Measurements from ENCODE around the gene NAMPT.
"Not testable (repeated sequence)": the region's sequence is repeated elsewhere in the genome, so short reads cannot be mapped to it uniquely, and the experiment has no call there.

The NAMPT gene

DNA sequence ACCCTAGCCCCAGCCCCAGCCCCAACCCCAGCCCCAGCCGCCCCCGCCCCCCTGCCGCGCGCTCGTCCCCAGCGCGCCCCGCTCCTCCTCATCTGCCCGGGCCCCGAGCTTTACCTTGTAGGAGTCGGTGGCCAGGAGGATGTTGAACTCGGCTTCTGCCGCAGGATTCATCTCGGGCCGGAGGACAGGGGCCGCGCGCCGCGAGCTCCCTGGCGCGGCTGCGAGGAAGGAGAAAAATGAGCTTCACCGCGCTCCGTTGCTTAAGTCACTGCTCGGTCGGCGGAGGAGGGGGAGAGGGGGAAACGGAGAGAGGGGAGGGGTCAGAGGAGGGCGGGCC, at the start of gene NAMPT:
Gene NAMPT, minus strand, starts transcription at position 270 of the 337 bp plus-strand sequence. Its CDS starts 99 bp downstream, at position 171.
- no peak for DNase-seq

DNA sequence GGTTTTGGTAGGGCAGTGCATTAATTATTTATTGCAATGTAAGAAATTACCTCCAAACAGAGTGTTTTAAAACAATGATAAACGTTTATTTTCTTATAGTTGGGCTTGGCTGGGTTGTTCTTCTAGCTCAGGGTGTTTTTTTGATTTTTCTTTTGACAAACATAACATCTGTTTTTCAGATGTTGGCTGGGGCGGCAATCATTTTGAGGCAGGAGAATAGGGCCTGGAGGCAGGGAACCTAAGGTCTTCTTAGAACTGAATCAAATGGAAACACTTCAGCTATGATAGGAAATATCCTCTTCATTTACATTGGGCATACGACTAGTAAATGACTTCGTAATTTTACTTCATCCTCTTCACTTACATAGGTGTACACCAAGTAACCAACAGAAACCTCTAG, 47.4 kb upstream of the NAMPT start:
- DNase-seq: no peak

DNA sequence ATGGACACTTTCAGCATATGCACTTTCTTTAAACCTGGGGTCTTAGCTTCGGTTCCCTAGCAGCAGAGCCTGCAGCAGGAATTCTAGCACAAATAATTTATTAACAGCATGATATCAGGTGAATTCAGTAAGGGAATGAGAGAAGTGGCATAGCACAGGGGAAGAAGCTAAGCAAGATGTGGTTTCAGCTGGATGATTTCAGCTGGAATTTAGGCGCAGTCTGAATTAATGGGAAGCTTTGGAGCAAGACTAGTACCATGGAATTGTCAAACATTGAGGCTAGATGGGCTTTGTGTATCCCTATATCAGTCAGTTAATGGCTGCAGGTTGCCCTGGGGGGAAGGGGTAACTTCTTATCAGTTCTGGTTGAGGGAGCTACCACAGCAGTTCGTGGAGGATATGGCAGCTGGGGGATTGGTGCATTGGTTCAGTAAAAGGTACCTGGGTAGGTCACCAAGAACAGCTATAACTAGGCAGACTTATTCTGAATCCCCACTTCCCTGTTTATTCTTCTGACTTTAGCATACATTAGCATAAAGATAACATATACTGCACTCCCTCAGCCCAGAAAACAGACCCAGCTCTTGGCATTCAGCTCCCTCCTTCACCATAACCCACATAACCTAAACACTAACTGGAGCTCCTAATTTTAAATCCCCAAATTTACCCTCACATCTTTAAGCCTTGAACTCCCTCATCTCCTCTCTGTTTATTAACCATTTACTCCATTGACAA, 46.8 kb upstream of the NAMPT start:
- no peak for DNase-seq

DNA sequence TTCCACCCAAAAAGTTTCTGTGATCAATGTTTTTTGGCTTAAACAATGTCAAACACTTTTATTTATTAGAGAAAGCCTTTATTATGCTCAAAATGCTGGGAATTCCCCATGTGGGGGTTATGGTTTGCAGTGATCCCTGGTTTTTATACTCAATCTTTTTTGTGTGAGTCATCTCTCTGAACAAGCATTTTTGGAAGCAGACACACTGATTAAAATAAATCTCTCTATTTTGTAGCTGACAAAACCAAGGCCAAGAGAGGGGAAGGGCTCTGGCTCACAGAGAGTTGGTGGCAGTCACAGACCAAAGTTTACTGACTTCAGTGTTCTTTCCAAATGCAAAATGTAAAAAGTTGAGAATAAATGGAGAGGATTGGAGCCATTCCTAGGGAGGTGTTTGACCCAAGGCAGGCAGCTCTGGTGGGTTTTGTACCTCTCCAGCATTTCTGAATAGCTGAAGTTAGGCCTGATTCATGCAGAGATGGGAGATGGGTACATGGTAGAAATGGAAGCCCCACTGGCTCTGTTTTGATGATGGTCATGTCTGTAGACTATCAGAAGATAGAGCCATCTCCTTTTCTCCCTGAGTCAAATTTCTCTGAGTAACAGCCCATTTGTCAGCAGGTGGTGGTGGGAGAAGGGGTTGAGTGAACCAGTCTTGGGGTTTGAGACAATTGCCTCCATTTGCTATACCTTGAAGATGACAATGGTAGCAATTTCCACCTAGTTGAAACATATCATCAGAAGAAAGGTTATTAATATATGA, 45.4 kb upstream of the NAMPT start:
- DNase-seq: no peak

DNA sequence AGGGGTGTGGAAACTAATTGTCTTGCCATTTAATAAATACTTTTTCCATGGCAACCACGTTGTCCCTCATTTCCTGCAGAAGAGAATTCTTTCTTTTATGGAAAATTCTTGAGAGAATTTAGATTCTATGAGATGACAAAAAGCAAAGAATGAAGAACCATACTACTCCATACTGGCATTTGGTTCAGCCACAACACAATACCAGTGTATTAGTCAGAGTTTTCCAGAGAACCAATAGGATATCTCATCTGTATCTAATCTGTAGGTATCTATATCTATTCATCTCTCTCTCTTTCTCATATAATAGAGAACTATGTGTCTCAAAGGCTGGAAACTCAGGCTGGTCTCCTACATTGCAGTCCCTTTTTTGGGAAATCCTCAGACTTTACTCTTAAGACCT, 44.6 kb upstream of the NAMPT start:
- no peak for DNase-seq

DNA sequence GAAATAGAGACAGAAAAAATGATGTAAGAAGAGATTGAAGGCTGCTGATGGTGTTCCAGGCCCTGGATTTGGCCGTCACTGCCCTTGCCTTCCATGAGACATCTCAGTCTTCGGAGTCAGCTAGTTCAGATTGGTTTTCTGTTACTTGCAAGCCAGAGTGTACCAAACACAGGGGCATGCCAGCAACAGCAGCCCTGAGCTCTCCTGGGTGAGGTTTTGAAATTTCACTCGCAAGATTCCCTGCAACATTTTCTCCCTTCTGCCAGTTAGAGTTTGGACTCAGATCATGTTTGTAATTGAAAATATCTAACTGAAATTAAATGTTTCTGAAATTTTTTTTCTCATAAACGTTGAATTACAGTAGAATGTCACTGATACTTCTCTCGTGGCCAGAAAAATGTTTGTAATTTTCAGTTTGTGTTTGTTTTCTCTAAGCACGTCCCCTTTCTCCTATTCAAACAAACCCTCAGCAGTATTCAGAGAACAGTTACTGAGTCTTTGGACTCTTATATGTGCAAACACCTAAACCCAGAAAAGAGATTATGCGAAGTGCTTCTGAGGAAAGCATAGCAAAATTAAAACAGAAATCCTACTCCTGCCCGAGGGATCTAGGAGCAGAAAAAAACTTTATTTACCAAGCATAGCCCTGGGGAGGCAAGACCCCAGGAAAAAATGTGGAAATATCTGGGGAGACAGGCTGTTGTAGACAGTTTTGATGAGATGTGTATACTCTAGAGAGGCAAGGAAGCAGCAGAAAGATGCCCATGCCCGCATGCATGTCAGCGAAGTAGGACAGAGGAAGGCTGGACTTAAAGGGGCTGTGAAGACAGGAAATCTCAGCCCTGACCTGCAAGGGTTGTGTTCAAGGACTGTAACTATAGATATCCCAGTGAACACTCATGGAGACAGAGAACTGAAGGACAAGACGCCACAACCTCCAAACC, 43.0 kb upstream of the NAMPT start:
- no peak for DNase-seq

DNA sequence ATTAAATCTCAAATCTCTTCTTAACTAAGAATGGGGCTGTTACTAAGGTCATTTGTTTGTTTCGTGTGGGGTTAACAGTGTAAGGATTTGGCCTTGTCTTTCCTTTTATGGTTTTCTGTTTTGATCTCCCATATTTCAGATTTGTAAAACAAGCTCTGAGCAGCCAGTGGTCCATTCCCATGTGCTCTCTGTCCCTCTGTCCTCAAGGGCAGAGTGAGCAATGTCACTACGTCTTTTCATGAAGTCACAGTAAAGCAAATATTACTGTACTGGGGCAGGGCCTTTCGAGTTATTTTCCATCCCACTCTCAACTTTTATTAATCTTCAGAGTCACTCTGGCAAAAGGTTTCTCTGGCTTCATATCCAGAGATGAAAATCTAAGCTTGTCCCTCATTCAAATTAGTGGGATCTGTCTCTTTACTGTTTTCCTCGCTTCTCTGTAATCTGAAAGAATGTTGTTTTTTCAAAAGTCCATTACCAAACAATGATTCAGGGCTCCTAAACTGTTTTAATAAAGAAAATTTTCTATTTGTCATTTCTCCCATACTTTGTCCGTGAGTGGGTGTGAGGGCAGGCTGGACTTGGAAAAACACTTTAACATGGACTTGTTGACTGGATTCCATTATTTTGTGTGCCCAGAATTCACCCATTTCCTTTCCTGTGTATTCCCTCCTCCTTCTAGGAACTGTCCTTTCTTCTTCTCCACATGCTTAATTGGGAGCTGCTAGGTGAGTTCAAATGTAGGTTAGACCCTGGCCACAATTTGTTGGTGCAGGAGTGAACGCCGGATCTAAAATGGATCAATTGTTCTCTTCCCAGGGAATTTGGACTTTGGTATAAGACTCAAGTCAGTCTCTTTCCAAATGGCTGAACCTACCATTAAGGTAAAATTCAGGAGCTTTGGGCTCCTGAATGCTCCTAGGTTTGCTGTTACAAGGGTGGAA, 42.1 kb upstream of the NAMPT start:
- no peak for DNase-seq

DNA sequence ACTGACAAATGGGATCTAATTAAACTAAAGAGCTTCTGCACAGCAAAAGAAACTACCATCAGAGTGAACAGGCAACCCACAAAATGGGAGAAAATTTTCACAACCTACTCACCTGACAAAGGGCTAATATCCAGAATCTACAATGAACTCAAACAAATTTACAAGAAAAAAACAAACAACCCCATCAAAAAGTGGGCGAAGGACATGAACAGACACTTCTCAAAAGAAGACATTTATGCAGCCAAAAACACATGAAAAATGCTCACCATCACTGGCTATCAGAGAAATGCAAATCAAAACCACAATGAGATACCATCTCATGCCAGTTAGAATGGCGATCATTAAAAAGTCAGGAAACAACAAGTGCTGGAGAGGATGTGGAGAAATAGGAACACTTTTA, 39.7 kb upstream of the NAMPT start:
- DNase-seq: not testable (repeated sequence)

DNA sequence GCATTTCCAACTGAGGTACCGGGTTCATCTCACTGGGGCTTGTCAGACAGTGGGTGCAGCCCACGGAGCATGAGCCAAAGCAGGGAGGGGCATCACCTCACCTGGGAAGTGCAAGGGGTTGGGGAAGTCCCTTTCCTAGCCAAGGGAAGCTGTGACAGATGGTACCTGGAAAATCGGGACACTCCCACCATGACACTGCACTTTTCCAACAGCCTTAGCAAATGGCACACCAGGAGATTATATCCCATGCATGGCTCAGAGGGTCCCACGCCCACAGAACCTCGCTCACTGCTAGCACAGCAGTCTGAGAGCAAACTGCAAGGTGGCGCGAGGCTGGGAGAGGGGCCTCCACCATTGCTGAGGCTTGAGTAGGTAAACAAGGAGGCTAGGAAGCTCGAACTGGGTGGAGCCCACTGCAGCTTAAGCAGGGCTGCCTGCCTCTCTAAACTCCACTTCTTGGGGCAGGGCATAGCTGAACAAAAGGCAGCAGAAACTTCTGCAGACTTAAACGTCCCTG, 35.5 kb upstream of the NAMPT start:
- not testable (repeated sequence) for DNase-seq

DNA sequence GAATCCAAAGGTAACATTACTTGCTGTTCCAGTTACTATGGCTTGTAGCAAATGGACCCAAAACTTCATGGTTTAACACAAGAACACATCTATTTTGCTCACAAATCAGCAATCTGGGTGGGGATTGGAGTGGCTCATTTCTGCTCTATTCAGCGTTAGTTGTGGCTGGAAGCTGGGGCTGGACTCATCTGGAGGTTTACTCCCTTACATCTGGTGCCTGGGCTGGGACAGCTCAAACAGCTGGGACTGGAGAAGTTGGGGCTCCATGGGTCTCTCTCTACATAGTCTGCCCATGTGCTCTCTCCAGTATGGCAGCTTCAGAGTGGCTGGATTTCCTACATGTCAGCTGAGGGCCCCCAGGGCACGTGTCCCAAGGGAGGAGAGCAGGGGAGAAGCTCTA, 33.7 kb upstream of the NAMPT start:
- no peak for DNase-seq

DNA sequence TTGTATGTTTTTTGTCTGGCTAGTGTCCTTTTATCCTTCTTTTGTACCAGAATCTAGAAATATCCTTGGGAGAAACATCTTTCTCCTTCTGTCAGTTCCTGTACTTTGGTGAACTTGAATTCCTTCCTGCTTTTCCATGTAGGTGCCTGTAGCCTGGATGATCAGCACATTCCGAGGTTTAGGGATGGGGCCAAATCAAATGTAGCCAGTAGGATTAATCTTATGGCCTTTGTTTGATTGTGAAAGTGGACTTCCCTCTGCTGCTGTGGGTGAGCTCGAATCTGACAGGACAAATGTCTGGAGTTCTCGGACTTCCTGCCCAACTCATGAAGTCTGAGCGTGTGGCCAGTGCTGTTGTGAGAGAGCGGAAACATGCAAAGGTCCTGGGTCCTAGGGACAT, 33.2 kb upstream of the NAMPT start:
- no peak for DNase-seq

DNA sequence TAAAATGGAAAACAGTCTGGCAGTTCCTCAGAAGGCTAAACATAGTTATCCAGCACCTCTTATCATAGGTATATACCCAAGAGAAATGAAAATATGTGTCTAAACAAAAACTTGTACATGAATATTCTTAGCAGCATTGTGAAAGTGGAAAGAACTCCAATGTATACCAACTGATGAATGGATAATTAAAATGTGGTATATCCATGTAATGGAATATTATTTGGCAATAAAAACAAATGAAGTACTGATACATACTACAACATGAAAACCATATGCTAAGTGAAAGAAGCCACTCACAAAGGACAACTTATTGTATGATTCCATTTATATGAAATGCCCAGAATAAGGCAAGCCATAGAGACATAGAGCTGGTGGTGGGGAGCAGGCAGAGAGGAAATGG, 32.2 kb upstream of the NAMPT start:
- DNase-seq: no peak

DNA sequence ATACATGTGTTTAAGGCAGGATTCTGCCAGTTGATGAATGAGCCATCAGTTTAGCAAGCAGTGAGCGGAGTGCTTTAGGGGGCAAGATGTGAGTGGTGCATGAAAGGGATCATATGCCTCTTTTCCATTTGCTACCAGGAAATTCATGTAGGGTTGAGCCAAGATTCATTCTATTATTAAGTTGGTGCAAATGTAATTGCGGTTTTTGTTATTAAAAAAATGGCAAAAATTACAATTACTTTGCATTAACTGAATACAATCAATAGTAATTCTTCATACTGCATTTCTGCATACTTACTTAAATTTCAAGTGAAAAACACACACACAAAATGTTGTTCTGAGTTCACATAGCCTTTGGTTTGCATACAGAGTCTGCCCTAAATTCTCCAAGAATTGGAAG, 30.1 kb upstream of the NAMPT start:
- no peak for DNase-seq

DNA sequence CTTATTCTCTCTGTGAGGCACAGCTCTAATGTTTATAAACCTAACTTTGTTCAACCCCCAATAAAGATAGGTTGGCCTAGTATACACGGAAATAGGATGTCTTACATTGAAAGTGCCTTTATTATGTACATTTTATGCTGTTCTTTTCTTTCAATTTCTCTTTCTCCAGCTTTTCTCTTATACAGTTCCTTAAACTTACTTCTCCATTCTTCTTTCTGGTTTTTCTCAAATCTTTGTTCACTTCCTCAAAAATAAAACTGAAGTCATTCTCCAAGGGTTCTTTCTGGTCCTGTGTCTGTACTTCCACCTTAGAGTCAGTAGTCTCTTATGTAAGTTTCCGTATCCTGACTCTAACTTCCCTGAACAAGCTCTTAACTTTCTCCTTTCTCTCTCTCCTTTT, 29.2 kb upstream of the NAMPT start:
- peak; percentile 94 to 97 for DNase-seq

DNA sequence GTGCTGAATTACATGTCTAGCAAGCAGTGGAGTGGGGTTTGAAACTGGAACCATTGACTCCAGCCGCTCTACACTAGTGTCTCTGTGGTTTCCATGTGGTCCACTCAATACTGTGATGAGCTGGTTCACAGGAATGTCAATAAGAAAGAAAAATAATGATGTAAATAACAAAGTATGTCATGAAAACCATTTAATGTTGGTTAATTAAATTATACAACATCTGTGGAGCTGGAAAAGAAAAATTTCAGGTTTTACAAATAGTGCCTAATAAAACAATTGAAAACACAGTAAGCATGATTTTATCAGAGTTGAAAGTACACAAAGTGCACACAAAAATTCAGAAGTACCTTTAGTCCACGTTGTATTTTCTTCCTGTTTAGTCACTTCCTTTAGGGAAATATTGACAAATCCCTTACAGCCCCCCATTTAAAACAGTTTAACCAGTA, 28.7 kb upstream of the NAMPT start:
- DNase-seq: no peak

DNA sequence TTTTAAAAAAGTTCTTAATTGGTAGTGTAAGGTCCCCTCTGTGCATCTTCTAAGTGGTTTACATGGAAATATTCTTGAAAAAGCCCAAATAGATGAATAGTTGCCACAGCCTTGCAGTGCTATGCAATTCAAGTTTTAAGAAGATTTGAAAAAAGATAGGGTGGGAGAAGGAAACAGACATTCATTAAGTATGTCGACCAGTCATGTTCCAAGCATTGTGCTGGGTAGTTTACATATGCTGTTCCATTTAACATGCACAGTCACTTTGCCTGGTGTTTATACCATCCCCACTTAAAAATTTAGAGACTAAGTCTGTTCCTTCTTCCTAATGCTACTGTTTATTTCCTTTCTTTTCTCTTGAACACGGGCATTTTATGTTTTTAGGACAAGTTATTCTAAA, 28.1 kb upstream of the NAMPT start:
- DNase-seq: no peak

DNA sequence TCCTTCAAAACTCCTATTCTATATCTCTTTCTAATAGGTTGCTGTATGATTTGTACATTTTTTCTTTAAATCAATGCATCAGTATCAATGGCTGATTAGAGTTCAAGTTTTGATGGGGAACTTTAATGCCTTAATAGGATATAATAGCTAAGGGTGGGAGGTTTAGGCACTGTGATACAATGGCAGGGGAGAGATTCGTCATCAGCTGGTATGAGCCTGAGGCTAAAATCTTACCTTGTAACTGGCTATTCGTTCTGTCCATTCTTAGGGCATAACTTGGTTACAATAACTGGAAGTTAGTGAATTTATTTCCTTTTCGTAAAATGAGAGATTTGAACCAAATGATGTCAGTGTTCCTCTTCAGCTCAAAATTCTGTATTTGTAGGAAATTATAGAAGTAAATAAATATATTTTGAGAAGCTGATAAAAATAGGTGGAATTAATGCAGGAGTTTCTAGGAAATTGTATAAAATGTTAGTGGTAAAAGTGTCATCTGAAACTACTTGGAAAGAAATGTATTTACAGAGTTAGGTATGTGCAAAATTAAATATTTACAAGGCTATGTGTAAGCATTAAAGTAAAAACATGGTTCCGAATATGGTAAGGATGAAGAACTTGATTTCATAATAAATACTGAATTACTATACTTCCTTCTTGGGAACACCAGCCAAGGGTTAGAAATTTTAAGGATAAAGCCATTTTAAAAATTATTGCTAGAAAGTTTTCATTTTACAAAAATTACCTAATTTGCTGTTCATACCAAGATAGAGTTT, 27.5 kb upstream of the NAMPT start:
- no peak for DNase-seq

DNA sequence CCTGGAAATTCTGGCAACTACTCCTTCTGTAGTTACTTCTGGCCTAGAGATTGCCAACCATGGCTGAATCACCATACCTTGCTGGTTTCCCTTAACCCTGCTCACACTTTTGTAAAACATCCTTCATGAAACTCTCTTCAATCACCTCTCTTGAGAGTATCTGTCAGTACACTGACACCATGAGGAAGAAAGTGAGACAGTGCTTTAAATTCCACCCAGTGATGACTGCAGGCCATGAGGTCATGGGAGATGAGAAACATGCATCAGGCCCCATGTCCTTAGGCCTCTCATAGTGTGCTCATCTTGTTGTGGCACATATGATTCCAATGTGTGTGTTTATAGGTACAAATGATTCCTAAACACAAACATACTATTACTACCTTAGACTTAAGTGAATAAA, 24.6 kb upstream of the NAMPT start:
- no peak for DNase-seq

DNA sequence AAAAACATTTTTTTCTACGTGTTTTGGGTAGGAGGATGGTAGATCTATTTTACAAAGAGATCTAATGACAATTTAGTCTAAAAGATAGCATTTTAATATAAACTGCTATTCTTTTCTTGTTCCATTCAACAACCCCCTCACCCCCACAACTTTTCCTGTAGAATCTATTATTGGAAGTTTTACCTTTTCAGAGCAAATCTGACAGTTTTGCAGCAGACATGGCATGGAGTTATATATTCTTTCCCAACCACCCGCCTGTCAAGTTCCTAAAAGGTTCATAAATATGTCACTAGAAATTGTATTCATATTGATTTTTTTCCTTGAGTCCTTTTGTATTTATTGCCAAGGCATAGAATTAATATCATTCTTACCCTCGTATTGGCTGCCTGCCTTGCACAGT, 21.5 kb upstream of the NAMPT start:
- no peak for DNase-seq

DNA sequence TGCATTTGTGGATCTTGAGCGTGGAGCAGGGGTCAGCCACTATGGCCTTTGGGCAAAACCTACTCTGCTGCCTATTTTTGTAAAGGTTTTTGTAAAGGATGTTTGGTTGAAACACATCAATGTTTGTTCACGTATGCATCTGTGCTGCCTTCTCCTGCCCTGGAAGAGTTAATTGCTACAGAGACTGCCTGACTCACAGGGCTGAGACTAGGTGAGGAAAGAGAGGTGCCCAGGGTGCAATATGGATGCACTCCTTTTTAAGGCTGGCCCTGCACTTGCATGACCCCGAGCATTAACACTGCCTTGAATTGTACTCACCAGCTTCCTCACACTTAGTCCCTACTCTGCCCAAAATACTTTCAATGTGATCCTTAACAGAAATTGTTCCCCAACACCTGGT, 20.9 kb upstream of the NAMPT start:
- DNase-seq: no peak

DNA sequence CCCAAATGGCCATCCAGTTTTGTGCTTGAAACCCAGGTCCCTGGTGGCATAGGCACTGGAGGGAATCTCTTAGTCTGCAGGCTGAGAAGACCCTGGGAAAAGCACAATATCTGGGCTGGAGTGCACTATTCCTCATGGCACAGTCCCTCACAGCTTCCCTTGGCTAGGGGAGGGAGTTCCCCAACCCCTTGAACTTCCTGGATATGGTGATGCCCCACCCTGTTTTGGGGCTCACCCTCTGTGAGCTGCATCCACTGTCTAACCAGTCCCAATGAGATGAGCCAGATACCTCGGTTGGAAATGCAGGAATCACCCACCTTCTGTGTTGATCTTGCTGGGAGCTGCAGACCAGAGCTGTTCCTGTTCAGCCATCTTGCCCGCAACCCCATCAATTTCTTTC, 19.8 kb upstream of the NAMPT start:
- DNase-seq: no peak

Measured in AML-193 (cell line).